Mononuclear cell (primary cell): Measurements from ENCODE around the gene CHMP1B. TPM values are rescaled to one million over a fixed set of nuclear protein-coding genes. Genes with fewer than 3 reads are reported as not detected.
"Not testable (repeated sequence)": the region's sequence is repeated elsewhere in the genome, so short reads cannot be mapped to it uniquely, and the experiment has no call there.

Experiments used
- H3K27me3 ChIP-seq: 2 replicates; pipeline ENCODE4 v1.6.0; 2011; ENCODE audit warnings: low read length, control low read depth; ENCODE audit not compliant: insufficient read depth
- H3K4me1 ChIP-seq: 2 replicates; pipeline ENCODE4 v1.5.1; 2011; ENCODE audit warnings: mild to moderate bottlenecking, low read length, control low read depth; ENCODE audit not compliant: insufficient read depth
- H3K4me3 ChIP-seq: 2 replicates; pipeline ENCODE4 v1.5.1; 2011; ENCODE audit warnings: mild to moderate bottlenecking, low read length, moderate library complexity
- H3K9me3 ChIP-seq: 2 replicates; pipeline ENCODE4 v1.5.1; 2011; ENCODE audit warnings: low read depth, mild to moderate bottlenecking, control low read depth, low read length
- total RNA-seq: library from RNA; depleted of rRNA; stranded (reverse); fragments of >200 nt; gene quantifications from one replicate; pipeline ENCODE4 v1.2.3, GENCODE V29; 2012

Gene CHMP1B
- total RNA-seq, 1 donor, result 211 TPM

GRCh38 chr18:11873670-11874340, 22.6 kb downstream of the CHMP1B start:
- Histone ChIP-seq H3K9me3 (no peaks in the 10 kb centered on the region), H3K27me3 (no peaks in the 10 kb centered on the region), H3K4me1 (no peaks in the 10 kb centered on the region), H3K4me3 (no peak overlapping the region)

GRCh38 chr18:11874676-11875075, 23.5 kb downstream of the CHMP1B start:
- no peaks in the 10 kb centered on the region for H3K27me3 ChIP-seq
- no peaks in the 10 kb centered on the region for H3K9me3 ChIP-seq
- no peaks in the 10 kb centered on the region for H3K4me1 ChIP-seq
- no peak overlapping the region for H3K4me3 ChIP-seq

GRCh38 chr18:11877497-11878135, 26.4 kb downstream of the CHMP1B start:
- no peak overlapping the region for H3K4me3 ChIP-seq
- H3K4me1 ChIP-seq, result peaks cover 19% of the 10 kb centered on the region
- no peaks in the 10 kb centered on the region for H3K27me3 ChIP-seq
- no peaks in the 10 kb centered on the region for H3K9me3 ChIP-seq

- Histone ChIP-seq H3K27me3 (no peaks in the 10 kb centered on the region), H3K9me3 (no peaks in the 10 kb centered on the region), H3K4me1 (peaks cover 45% of the 10 kb centered on the region), H3K4me3 (no peak overlapping the region)
Observed at GRCh38 chr18:11880586-11881304, 29.5 kb downstream of the CHMP1B start.

- peaks cover 53% of the 10 kb centered on the region for H3K4me1 ChIP-seq
- no peaks in the 10 kb centered on the region for H3K27me3 ChIP-seq
- H3K4me3 ChIP-seq, result no peak overlapping the region
Observed at GRCh38 chr18:11882636-11883035, 31.4 kb downstream of the CHMP1B start.

GRCh38 chr18:11883153-11883552, 31.9 kb downstream of the CHMP1B start:
- H3K9me3 ChIP-seq, result no peaks in the 10 kb centered on the region
- no peak overlapping the region for H3K4me3 ChIP-seq
- no peaks in the 10 kb centered on the region for H3K27me3 ChIP-seq
- peaks cover 53% of the 10 kb centered on the region for H3K4me1 ChIP-seq

More at GRCh38 chr18:11882636-11883035, 31.4 kb downstream of the CHMP1B start:
- H3K9me3 ChIP-seq, result no peaks in the 10 kb centered on the region

GRCh38 chr18:11884396-11885030, 33.3 kb downstream of the CHMP1B start:
- no peak overlapping the region for H3K4me3 ChIP-seq
- H3K4me1 ChIP-seq, result peaks cover 53% of the 10 kb centered on the region
- no peaks in the 10 kb centered on the region for H3K27me3 ChIP-seq
- no peaks in the 10 kb centered on the region for H3K9me3 ChIP-seq

GRCh38 chr18:11885278-11885947, 34.2 kb downstream of the CHMP1B start:
- Histone ChIP-seq H3K27me3 (no peaks in the 10 kb centered on the region), H3K4me1 (peaks cover 53% of the 10 kb centered on the region), H3K4me3 (no peak overlapping the region), H3K9me3 (no peaks in the 10 kb centered on the region)

GRCh38 chr18:11886577-11887110, 35.4 kb downstream of the CHMP1B start:
- no peaks in the 10 kb centered on the region for H3K9me3 ChIP-seq
- peaks cover 45% of the 10 kb centered on the region for H3K4me1 ChIP-seq
- no peak overlapping the region for H3K4me3 ChIP-seq
- H3K27me3 ChIP-seq, result no peaks in the 10 kb centered on the region

GRCh38 chr18:11887328-11888128, 36.3 kb downstream of the CHMP1B start:
- Histone ChIP-seq H3K9me3 (no peaks in the 10 kb centered on the region), H3K4me3 (no peak overlapping the region), H3K4me1 (peaks cover 45% of the 10 kb centered on the region), H3K27me3 (no peaks in the 10 kb centered on the region)

- H3K27me3 ChIP-seq, result no peaks in the 10 kb centered on the region
- no peak overlapping the region for H3K4me3 ChIP-seq
- H3K4me1 ChIP-seq, result peaks cover 50% of the 10 kb centered on the region
- no peaks in the 10 kb centered on the region for H3K9me3 ChIP-seq
Observed at GRCh38 chr18:11888726-11889125, 37.5 kb downstream of the CHMP1B start.

- Histone ChIP-seq H3K9me3 (no peaks in the 10 kb centered on the region), H3K4me3 (no peak overlapping the region), H3K4me1 (peaks cover 50% of the 10 kb centered on the region), H3K27me3 (no peaks in the 10 kb centered on the region)
Observed at GRCh38 chr18:11889284-11889683, 38.1 kb downstream of the CHMP1B start.

- no peak overlapping the region for H3K4me3 ChIP-seq
- H3K27me3 ChIP-seq, result no peaks in the 10 kb centered on the region
Observed at GRCh38 chr18:11891737-11892136, 40.5 kb downstream of the CHMP1B start.

GRCh38 chr18:11892438-11892837, 41.2 kb downstream of the CHMP1B start:
- peaks cover 33% of the 10 kb centered on the region for H3K4me1 ChIP-seq
- H3K4me3 ChIP-seq, H3K27me3 ChIP-seq, H3K9me3 ChIP-seq: not testable (repeated sequence)

More at GRCh38 chr18:11891737-11892136, 40.5 kb downstream of the CHMP1B start:
- no peaks in the 10 kb centered on the region for H3K9me3 ChIP-seq
- H3K4me1 ChIP-seq, result peaks cover 35% of the 10 kb centered on the region
